22Rv1 (cell line): Measurements from ENCODE around the gene SLC30A5.

Experiments used
- ZFX ChIP-seq: fragments of 450-650 bp; IDR thresholded peaks from 2 replicates; pipeline ENCODE4 v1.6.1; 2017; ENCODE audit warnings: antibody characterized with exemption, borderline replicate concordance
- TF ChIP-seq, protein P1 (sequence below): fragments of 450-650 bp; IDR thresholded peaks from 2 replicates; pipeline ENCODE4 v1.5.1; 2017; ENCODE audit warnings: mild to moderate bottlenecking

DNA sequence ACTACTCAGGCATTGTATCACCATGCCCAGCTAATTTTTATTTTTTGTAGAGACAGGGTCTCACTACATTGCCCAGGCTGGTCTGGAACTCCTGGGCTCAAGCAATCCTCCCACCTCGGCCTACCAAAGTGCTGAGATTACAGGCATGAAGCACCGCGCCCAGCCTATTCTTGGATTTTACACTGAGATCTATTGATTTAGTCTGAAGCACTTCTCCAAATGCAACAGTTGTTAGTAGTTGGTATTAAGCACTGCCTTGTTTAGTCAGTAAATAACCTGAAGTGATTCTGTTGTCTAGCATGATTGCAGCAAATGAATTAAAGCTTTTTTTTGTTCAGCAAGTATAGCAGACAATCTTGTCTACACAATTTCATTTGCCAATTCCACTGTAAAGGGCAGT is 64.2 kb downstream of the SLC30A5 start:
- TF ChIP-seq, protein P1, sequence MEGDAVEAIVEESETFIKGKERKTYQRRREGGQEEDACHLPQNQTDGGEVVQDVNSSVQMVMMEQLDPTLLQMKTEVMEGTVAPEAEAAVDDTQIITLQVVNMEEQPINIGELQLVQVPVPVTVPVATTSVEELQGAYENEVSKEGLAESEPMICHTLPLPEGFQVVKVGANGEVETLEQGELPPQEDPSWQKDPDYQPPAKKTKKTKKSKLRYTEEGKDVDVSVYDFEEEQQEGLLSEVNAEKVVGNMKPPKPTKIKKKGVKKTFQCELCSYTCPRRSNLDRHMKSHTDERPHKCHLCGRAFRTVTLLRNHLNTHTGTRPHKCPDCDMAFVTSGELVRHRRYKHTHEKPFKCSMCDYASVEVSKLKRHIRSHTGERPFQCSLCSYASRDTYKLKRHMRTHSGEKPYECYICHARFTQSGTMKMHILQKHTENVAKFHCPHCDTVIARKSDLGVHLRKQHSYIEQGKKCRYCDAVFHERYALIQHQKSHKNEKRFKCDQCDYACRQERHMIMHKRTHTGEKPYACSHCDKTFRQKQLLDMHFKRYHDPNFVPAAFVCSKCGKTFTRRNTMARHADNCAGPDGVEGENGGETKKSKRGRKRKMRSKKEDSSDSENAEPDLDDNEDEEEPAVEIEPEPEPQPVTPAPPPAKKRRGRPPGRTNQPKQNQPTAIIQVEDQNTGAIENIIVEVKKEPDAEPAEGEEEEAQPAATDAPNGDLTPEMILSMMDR = no peak
- TF ChIP-seq ZFX = no peak
